Breast epithelium (tissue), 3 donors: ENCODE measurements around the gene KCNQ5.

Source experiments
- POLR2A ChIP-seq: fragments of 450-650 bp; IDR thresholded peaks from one replicate; pipeline ENCODE4 v1.6.1; 2016; ENCODE audit warnings: antibody characterized with exemption, mild to moderate bottlenecking, moderate library complexity
- TF ChIP-seq, protein P1 (sequence below), 3 donors: fragments of 450-650 bp; IDR thresholded peaks; one replicate each; pipeline ENCODE4 v1.5.1; 2016 to 2017; ENCODE audit warnings: antibody characterized with exemption in 3 of 3, mild to moderate bottlenecking in 3 of 3, moderate library complexity in 3 of 3

DNA sequence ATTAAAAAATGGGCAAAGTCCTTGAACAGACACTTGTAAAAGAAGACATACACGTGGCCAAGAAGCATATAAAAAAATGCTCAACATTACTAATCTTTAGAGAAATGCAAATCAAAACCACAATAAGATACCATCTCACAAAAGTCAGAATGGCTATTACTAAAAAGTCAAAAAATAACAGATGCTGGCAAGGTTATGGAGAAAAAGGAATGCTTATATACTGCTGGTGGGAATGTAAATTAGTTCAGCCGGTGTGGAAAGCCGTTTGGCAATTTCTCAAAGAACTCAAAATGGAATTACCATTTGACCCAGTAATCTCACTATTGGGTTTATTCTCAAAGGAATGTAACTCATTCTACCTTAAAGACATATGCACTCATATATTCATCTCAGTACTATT, 436.9 kb downstream of the KCNQ5 start:
- TF ChIP-seq, protein P1, sequence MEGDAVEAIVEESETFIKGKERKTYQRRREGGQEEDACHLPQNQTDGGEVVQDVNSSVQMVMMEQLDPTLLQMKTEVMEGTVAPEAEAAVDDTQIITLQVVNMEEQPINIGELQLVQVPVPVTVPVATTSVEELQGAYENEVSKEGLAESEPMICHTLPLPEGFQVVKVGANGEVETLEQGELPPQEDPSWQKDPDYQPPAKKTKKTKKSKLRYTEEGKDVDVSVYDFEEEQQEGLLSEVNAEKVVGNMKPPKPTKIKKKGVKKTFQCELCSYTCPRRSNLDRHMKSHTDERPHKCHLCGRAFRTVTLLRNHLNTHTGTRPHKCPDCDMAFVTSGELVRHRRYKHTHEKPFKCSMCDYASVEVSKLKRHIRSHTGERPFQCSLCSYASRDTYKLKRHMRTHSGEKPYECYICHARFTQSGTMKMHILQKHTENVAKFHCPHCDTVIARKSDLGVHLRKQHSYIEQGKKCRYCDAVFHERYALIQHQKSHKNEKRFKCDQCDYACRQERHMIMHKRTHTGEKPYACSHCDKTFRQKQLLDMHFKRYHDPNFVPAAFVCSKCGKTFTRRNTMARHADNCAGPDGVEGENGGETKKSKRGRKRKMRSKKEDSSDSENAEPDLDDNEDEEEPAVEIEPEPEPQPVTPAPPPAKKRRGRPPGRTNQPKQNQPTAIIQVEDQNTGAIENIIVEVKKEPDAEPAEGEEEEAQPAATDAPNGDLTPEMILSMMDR (IDR thresholded peaks at IDR 0.05) = no peak
- no peak for TF ChIP-seq POLR2A
